Transverse colon (tissue), 4 donors: ENCODE results near the gene KRT74.

ENCODE experiments used
- CTCF ChIP-seq, 5 experiments: fragments of 200-600 bp in 3 of 5; fragments of 450-650 bp in 2 of 5; sonication (generic) in 3 of 5; IDR thresholded peaks; 1 replicate in 2 of 5; 2 replicates in 3 of 5; pipeline ENCODE4 v1.5.1; 2016 to 2017; ENCODE audit warnings: antibody characterized with exemption in 5 of 5, inconsistent platforms in 3 of 5, mild to moderate bottlenecking in 2 of 5, moderate library complexity in 1 of 5
- EP300 ChIP-seq: sonication (generic); formaldehyde crosslinking; IDR thresholded peaks from one replicate; pipeline ENCODE4 v1.6.1; 2017; ENCODE audit warnings: antibody characterized with exemption, low read depth
- POLR2A ChIP-seq: fragments of 450-650 bp; IDR thresholded peaks from one replicate; pipeline ENCODE4 v1.6.1; 2016; ENCODE audit warnings: antibody characterized with exemption, mild to moderate bottlenecking, moderate library complexity
- POLR2AphosphoS5 ChIP-seq, 3 donors: sonication (generic); formaldehyde crosslinking; IDR thresholded peaks; one replicate each; pipeline ENCODE4 v1.6.1; 2016; ENCODE audit warnings: antibody characterized with exemption in 3 of 3

- TF ChIP-seq CTCF (IDR thresholded peaks at IDR 0.05) (no peak), EP300 (no peak), POLR2AphosphoS5 (IDR thresholded peaks at IDR 0.05) (no peak), POLR2A (no peak)
These were observed 42.3 kb upstream of the KRT74 start for GRCh38 chr12:52615912-52616311.
